ENCODE results near the gene OR4E2. TPM values are rescaled to one million over a fixed set of nuclear protein-coding genes. Genes with fewer than 3 reads are reported as not detected.

Gene OR4E2
- total RNA-seq, 2 experiments from 2014 or later: not detected

DNA sequence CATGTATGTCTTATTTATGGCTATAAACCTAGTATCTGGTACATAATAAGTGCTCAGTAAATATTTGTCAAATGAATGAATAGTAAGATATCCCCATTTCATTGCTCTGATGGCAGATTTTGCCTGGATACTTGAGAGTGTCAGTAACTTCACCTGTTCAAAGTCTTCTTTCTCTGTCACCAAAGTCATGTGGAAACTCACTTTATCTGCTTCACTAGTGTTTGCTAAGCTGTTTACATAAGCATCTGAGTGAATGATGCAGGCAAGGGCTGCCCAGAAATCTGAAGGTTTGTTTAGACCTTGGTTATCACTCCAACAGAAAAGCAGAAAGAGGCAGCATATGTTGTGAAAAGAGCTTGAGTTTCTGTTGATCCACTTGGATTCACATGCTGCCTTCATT lies 15.6 kb downstream of the OR4E2 start:
- Histone ChIP-seq H3K79me2 (ENCODE audit: insufficient read depth, low read depth, low read length) (no peaks in the 10 kb centered on the region), H3K9me2 (ENCODE audit: insufficient read depth, low read length) (no peaks in the 10 kb centered on the region), H3K4me3 (ENCODE audit: low read depth, low read length, poor library complexity, severe bottlenecking) (no peak overlapping the region), H3K27ac (ENCODE audit: low read depth, low read length, poor library complexity, severe bottlenecking) (no peak overlapping the region), H3K4me1 (ENCODE audit: insufficient read depth, low read length, poor library complexity, severe bottlenecking) (no peaks in the 10 kb centered on the region), H2AFZ (ENCODE audit: low read length) (no peak overlapping the region), H3K4me2 (ENCODE audit: low read length) (no peak overlapping the region), H4K20me1 (ENCODE audit: insufficient read depth, low read length) (no peaks in the 10 kb centered on the region), H3K9me3 (ENCODE audit: low read length) (no peaks in the 10 kb centered on the region), H3K36me3 (ENCODE audit: insufficient read depth, low read length) (no peaks in the 10 kb centered on the region)
- BruUV-seq (replicated peaks): no TSS peak
- CTCF ChIA-PET (ENCODE audit: unreplicated experiment): no interaction called here
- POLR2A ChIA-PET: no interaction called here
- intact Hi-C loops (cut with micrococcal nuclease; ENCODE audit: unreplicated experiment): no loop called here
- TF ChIP-seq, protein P1, sequence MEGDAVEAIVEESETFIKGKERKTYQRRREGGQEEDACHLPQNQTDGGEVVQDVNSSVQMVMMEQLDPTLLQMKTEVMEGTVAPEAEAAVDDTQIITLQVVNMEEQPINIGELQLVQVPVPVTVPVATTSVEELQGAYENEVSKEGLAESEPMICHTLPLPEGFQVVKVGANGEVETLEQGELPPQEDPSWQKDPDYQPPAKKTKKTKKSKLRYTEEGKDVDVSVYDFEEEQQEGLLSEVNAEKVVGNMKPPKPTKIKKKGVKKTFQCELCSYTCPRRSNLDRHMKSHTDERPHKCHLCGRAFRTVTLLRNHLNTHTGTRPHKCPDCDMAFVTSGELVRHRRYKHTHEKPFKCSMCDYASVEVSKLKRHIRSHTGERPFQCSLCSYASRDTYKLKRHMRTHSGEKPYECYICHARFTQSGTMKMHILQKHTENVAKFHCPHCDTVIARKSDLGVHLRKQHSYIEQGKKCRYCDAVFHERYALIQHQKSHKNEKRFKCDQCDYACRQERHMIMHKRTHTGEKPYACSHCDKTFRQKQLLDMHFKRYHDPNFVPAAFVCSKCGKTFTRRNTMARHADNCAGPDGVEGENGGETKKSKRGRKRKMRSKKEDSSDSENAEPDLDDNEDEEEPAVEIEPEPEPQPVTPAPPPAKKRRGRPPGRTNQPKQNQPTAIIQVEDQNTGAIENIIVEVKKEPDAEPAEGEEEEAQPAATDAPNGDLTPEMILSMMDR (conservative IDR thresholded peaks at IDR 0.05; ENCODE audit: low read length): no peak
- TF ChIP-seq EZH2phosphoT487 (IDR thresholded peaks at IDR 0.05; ENCODE audit: borderline replicate concordance, low read depth, low read length): no peak
- no peak for DNase-seq (ENCODE audit: low spot score)

DNA sequence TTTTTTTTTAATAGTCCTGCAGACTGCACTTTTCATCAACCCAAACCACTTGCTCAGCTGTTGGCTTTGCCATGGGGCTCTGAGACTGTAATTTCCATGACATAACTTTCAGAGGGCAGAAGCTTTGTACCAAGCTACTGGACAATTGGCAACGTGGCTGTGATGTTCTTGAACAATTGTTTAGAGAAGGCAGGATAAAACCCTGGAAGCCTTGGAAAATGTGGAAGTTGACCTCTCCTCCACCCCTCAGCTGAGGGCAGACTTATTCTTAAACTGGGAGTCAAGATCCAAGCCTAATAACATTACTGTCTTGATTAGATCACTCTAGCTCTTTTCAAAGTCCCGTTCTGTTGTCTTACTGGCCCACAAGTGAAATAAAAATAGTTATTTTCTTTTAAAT lies 17.7 kb downstream of the OR4E2 start:
- H4K20me1 ChIP-seq (ENCODE audit: insufficient read depth, low read length): no peaks in the 10 kb centered on the region
- H3K79me2 ChIP-seq (ENCODE audit: insufficient read depth, low read depth, low read length): no peaks in the 10 kb centered on the region
- H3K4me1 ChIP-seq (ENCODE audit: insufficient read depth, low read length, poor library complexity, severe bottlenecking): no peaks in the 10 kb centered on the region
- no peak for TF ChIP-seq EZH2phosphoT487 (IDR thresholded peaks at IDR 0.05; ENCODE audit: borderline replicate concordance, low read depth, low read length)
- TF ChIP-seq, protein P1 (conservative IDR thresholded peaks at IDR 0.05; ENCODE audit: low read length): no peak
- no peaks in the 10 kb centered on the region for H3K9me2 ChIP-seq (ENCODE audit: insufficient read depth, low read length)
- intact Hi-C loops (cut with micrococcal nuclease; ENCODE audit: unreplicated experiment): no loop called here
- no peak overlapping the region for H3K4me2 ChIP-seq (ENCODE audit: low read length)
- ChIA-PET POLR2A (interaction anchor here (0.6 to 1.1 kb wide), 4 partner anchors 13 to 225 kb away, joined by 3 to 4 read pairs (median 3); no protein-coding TSS in a partner anchor), CTCF (ENCODE audit: unreplicated experiment) (no interaction called here)
- no peak overlapping the region for H3K4me3 ChIP-seq (ENCODE audit: low read depth, low read length, poor library complexity, severe bottlenecking)
- H3K27ac ChIP-seq (ENCODE audit: low read depth, low read length, poor library complexity, severe bottlenecking): no peak overlapping the region
- no peaks in the 10 kb centered on the region for H3K36me3 ChIP-seq (ENCODE audit: insufficient read depth, low read length)
- DNase-seq (ENCODE audit: low spot score): no peak
- H3K9me3 ChIP-seq (ENCODE audit: low read length): peaks cover 12% of the 10 kb centered on the region; the same call in 1 of the 2 replicates
- BruUV-seq (replicated peaks): no TSS peak
- no peak overlapping the region for H2AFZ ChIP-seq (ENCODE audit: low read length)

DNA sequence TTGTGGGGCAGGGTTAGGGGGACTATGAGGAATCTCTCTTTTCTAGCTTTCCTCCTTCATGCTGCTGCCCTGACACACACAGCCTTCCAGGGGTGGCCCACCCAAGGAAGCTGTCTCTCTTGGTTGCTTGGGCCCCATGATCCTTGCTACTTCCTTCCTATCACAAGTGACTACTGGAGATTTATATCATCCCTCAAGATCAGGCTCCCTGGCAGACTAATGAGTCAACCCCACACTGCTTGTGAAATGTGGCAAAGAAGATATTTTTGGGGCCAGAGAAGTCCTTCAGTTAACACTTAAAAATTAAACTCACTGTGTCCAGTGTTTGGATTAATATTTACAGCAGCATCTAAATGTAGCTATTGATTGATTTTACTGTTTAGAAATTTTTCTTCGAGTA lies 18.5 kb downstream of the OR4E2 start:
- H3K79me2 ChIP-seq (ENCODE audit: insufficient read depth, low read depth, low read length): no peaks in the 10 kb centered on the region
- TF ChIP-seq EZH2phosphoT487 (IDR thresholded peaks at IDR 0.05; ENCODE audit: borderline replicate concordance, low read depth, low read length): no peak
- TF ChIP-seq, protein P1 (conservative IDR thresholded peaks at IDR 0.05; ENCODE audit: low read length): no peak
- no peaks in the 10 kb centered on the region for H3K9me2 ChIP-seq (ENCODE audit: insufficient read depth, low read length)
- H3K4me2 ChIP-seq (ENCODE audit: low read length): no peak overlapping the region
- no peak overlapping the region for H2AFZ ChIP-seq (ENCODE audit: low read length)
- H3K4me3 ChIP-seq (ENCODE audit: low read depth, low read length, poor library complexity, severe bottlenecking): no peak overlapping the region
- no peaks in the 10 kb centered on the region for H4K20me1 ChIP-seq (ENCODE audit: insufficient read depth, low read length)
- POLR2A ChIA-PET: interaction anchor here (1.1 kb wide), 1 partner anchor 20 kb away, joined by 4 read pairs; no protein-coding TSS in a partner anchor
- no peak for DNase-seq (ENCODE audit: low spot score)
- no peaks in the 10 kb centered on the region for H3K4me1 ChIP-seq (ENCODE audit: insufficient read depth, low read length, poor library complexity, severe bottlenecking)
- BruUV-seq (replicated peaks): no TSS peak
- intact Hi-C loops (cut with micrococcal nuclease; ENCODE audit: unreplicated experiment): no loop called here
- no peaks in the 10 kb centered on the region for H3K36me3 ChIP-seq (ENCODE audit: insufficient read depth, low read length)
- CTCF ChIA-PET (ENCODE audit: unreplicated experiment): no interaction called here
- H3K9me3 ChIP-seq (ENCODE audit: low read length): peaks cover 12% of the 10 kb centered on the region; the same call in 1 of the 2 replicates
- H3K27ac ChIP-seq (ENCODE audit: low read depth, low read length, poor library complexity, severe bottlenecking): no peak overlapping the region
